Measurements from ENCODE around the gene CADM2. TPM values are rescaled to one million over a fixed set of nuclear protein-coding genes. Genes with fewer than 3 reads are reported as not detected.

Gene CADM2
- polyA plus RNA-seq, 1 donor from 2014 or later: 4.5 TPM

DNA sequence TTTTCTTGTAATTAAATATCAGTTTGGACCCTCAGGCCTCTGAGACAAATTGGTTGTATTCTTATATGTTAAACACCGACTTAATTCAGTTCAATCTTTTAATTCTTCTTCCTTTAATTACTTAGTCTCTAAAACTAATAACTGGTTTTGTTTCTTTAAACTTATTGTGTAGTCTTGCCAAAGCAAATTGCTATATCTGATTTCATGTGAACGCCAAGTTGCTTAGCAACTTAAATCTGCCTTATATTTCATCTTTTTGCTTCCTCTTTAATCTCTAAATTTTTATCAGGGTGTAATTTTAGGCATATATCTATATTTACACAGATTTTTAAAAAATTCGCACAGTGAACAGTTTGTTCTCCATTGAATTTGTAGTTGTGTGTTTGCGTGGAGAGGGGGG lies 82.2 kb downstream of the CADM2 start:
- Histone ChIP-seq H3K9me3 (ENCODE audit: low read length) (no peaks in the 10 kb centered on the region), H4K20me1 (ENCODE audit: insufficient read depth) (no peaks in the 10 kb centered on the region), H3K4me3 (ENCODE audit: low read length) (no peak overlapping the region), H3F3A (ENCODE audit: insufficient read depth, low read length, poor library complexity, severe bottlenecking) (peaks cover 5% of the 10 kb centered on the region), H3K27ac (ENCODE audit: low read length) (no peak overlapping the region), H3K4me2 (ENCODE audit: low read length) (no peak overlapping the region), H2AFZ (ENCODE audit: low read depth, low read length) (no peak overlapping the region), H3K36me3 (ENCODE audit: insufficient read depth, low read length) (no peaks in the 10 kb centered on the region), H3K9ac (ENCODE audit: low read length) (no peak overlapping the region), H3K79me2 (replicated peaks; ENCODE audit: insufficient read depth, low read length) (no peaks in the 10 kb centered on the region), H3K27me3 (ENCODE audit: insufficient read depth, low read depth, low read length) (no peaks in the 10 kb centered on the region), H3K9me2 (ENCODE audit: insufficient read depth, low read length) (no peaks in the 10 kb centered on the region)
- no peak for TF ChIP-seq RAD21 (conservative IDR thresholded peaks at IDR 0.05)
- TF ChIP-seq POLR2AphosphoS5 (IDR thresholded peaks at IDR 0.05): no peak
- TF ChIP-seq EP300 (conservative IDR thresholded peaks at IDR 0.05; ENCODE audit: poor library complexity, severe bottlenecking): no peak
- TF ChIP-seq SMC3 (conservative IDR thresholded peaks at IDR 0.05; ENCODE audit: poor library complexity): no peak
- TF ChIP-seq, protein P1, sequence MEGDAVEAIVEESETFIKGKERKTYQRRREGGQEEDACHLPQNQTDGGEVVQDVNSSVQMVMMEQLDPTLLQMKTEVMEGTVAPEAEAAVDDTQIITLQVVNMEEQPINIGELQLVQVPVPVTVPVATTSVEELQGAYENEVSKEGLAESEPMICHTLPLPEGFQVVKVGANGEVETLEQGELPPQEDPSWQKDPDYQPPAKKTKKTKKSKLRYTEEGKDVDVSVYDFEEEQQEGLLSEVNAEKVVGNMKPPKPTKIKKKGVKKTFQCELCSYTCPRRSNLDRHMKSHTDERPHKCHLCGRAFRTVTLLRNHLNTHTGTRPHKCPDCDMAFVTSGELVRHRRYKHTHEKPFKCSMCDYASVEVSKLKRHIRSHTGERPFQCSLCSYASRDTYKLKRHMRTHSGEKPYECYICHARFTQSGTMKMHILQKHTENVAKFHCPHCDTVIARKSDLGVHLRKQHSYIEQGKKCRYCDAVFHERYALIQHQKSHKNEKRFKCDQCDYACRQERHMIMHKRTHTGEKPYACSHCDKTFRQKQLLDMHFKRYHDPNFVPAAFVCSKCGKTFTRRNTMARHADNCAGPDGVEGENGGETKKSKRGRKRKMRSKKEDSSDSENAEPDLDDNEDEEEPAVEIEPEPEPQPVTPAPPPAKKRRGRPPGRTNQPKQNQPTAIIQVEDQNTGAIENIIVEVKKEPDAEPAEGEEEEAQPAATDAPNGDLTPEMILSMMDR (IDR thresholded peaks at IDR 0.05; ENCODE audit: poor library complexity, severe bottlenecking): no peak
- no peak for TF ChIP-seq EZH2 (IDR thresholded peaks at IDR 0.05; ENCODE audit: borderline replicate concordance, insufficient read depth, low read length, poor library complexity, severe bottlenecking)
- no peak for TF ChIP-seq TAF1 (IDR thresholded peaks at IDR 0.05; ENCODE audit: low read depth)
- TF ChIP-seq, protein P2, sequence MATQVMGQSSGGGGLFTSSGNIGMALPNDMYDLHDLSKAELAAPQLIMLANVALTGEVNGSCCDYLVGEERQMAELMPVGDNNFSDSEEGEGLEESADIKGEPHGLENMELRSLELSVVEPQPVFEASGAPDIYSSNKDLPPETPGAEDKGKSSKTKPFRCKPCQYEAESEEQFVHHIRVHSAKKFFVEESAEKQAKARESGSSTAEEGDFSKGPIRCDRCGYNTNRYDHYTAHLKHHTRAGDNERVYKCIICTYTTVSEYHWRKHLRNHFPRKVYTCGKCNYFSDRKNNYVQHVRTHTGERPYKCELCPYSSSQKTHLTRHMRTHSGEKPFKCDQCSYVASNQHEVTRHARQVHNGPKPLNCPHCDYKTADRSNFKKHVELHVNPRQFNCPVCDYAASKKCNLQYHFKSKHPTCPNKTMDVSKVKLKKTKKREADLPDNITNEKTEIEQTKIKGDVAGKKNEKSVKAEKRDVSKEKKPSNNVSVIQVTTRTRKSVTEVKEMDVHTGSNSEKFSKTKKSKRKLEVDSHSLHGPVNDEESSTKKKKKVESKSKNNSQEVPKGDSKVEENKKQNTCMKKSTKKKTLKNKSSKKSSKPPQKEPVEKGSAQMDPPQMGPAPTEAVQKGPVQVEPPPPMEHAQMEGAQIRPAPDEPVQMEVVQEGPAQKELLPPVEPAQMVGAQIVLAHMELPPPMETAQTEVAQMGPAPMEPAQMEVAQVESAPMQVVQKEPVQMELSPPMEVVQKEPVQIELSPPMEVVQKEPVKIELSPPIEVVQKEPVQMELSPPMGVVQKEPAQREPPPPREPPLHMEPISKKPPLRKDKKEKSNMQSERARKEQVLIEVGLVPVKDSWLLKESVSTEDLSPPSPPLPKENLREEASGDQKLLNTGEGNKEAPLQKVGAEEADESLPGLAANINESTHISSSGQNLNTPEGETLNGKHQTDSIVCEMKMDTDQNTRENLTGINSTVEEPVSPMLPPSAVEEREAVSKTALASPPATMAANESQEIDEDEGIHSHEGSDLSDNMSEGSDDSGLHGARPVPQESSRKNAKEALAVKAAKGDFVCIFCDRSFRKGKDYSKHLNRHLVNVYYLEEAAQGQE (IDR thresholded peaks at IDR 0.05; ENCODE audit: borderline replicate concordance): no peak
- no peak for TF ChIP-seq MXI1 (conservative IDR thresholded peaks at IDR 0.05; ENCODE audit: poor library complexity, severe bottlenecking)

DNA sequence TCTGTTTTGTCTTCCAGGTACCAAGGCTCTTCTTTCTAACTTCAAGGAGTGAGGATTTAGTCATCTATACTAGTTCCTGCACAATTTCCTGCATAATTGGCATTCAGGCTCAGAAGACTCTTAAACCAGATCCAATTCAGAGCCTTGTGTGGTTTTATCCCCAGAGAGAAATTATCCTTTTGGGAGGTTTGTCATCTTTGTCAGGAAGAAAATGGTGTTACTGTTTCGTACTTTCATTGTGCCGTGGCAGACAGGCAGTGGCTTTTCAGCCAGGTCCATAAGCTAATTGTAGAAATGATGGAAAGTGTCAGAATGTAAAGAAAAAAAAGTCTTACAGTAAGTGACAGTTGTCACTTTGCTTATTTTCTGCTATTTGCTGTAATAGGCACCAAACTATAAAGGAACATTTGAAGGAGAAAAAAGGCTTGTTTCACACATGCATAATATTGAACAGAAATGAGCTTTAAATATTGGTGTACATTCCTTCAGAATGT lies 82.8 kb downstream of the CADM2 start:
- no peaks in the 10 kb centered on the region for H3K36me3 ChIP-seq (ENCODE audit: insufficient read depth, low read length)
- H3K4me3 ChIP-seq (ENCODE audit: low read length): peak overlapping the region; percentile 19
- peak; percentile 98 for TF ChIP-seq EP300 (conservative IDR thresholded peaks at IDR 0.05; ENCODE audit: poor library complexity, severe bottlenecking)
- no peak for TF ChIP-seq TAF1 (IDR thresholded peaks at IDR 0.05; ENCODE audit: low read depth)
- no peak for TF ChIP-seq SMC3 (conservative IDR thresholded peaks at IDR 0.05; ENCODE audit: poor library complexity)
- TF ChIP-seq MXI1 (conservative IDR thresholded peaks at IDR 0.05; ENCODE audit: poor library complexity, severe bottlenecking): no peak
- peak; percentile 74 for TF ChIP-seq POLR2AphosphoS5 (IDR thresholded peaks at IDR 0.05)
- TF ChIP-seq, protein P2 (IDR thresholded peaks at IDR 0.05; ENCODE audit: borderline replicate concordance): peak; percentile 71
- no peak for TF ChIP-seq EZH2 (IDR thresholded peaks at IDR 0.05; ENCODE audit: borderline replicate concordance, insufficient read depth, low read length, poor library complexity, severe bottlenecking)
- TF ChIP-seq, protein P1 (IDR thresholded peaks at IDR 0.05; ENCODE audit: poor library complexity, severe bottlenecking): no peak
- no peak for TF ChIP-seq RAD21 (conservative IDR thresholded peaks at IDR 0.05)
- no peak overlapping the region for H3K9ac ChIP-seq (ENCODE audit: low read length)
- no peaks in the 10 kb centered on the region for H3K79me2 ChIP-seq (replicated peaks; ENCODE audit: insufficient read depth, low read length)
- H3K27me3 ChIP-seq (ENCODE audit: insufficient read depth, low read depth, low read length): no peaks in the 10 kb centered on the region
- H3K4me2 ChIP-seq (ENCODE audit: low read length): peak overlapping the region; percentile 20
- H3K27ac ChIP-seq (ENCODE audit: low read length): no peak overlapping the region
- H4K20me1 ChIP-seq (ENCODE audit: insufficient read depth): no peaks in the 10 kb centered on the region
- no peak overlapping the region for H2AFZ ChIP-seq (ENCODE audit: low read depth, low read length)
- H3K9me2 ChIP-seq (ENCODE audit: insufficient read depth, low read length): no peaks in the 10 kb centered on the region
- H3F3A ChIP-seq (ENCODE audit: insufficient read depth, low read length, poor library complexity, severe bottlenecking): peaks cover 5% of the 10 kb centered on the region
- no peaks in the 10 kb centered on the region for H3K9me3 ChIP-seq (ENCODE audit: low read length)

All from neural cell (in vitro differentiated cells).